Fibroblast of villous mesenchyme (primary cell): Measurements from ENCODE around the gene IGF2. TPM values are rescaled to one million over a fixed set of nuclear protein-coding genes. Genes with fewer than 3 reads are reported as not detected.

ENCODE experiments used
- DNase-seq: peaks from one replicate; pipeline ENCODE4 v3.0.0-alpha.2; 2010; ENCODE audit warnings: low read depth
- H3K4me3 ChIP-seq: 2 replicates; pipeline ENCODE4 v1.5.1; 2011; ENCODE audit warnings: low read depth, mild to moderate bottlenecking, low read length
- CTCF ChIP-seq: IDR thresholded peaks from 2 replicates; pipeline ENCODE4 v1.5.1; 2012; ENCODE audit warnings: low read depth, mild to moderate bottlenecking, low read length; ENCODE audit not compliant: insufficient read depth
- total RNA-seq: library from RNA; depleted of rRNA; stranded (reverse); fragments of >200 nt; gene quantifications from 2 replicates; pipeline ENCODE4 v1.2.3, GENCODE V29; 2012

IGF2 gene
- total RNA-seq, 1 donor: 26.8 TPM

DNA sequence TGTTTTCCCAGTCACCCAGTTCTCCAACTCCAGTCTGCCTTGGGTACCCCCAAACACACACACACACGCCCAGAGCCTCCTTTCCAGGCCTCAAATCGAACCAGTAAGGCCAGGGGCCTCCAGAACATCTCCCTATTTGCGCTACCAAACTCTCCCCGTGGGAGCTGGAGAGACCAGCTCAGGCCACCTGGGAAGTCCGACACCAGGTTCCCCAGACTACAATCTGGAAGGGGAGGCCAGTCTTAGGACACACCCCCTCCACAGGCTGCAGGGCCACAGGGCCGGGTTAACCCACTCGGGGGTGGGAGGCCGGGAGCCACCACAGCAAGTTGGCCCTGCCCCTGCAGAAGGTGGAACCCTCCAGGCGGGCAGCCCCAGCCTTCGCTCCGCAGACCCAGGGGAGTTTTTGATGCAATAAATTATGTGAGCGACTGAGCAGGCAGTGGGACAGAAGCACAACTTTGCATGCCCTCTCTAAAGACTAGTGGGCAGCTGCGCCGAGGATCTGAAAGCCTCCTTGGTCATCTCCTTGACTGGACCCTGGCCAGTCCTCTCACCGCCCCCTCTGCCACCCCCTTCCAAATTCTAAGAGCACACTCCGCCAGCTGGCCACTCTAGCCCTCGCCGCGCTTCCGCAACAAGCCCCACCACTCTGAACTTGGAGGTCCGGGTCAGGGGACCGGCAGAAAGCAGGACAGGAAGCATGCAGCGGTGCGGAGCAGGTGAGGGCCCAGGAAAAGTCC is 2.8 kb downstream of the IGF2 start:
- TF ChIP-seq CTCF: no peak
- peak overlapping the region; percentile 67 for H3K4me3 ChIP-seq
- DNase-seq: no peak

DNA sequence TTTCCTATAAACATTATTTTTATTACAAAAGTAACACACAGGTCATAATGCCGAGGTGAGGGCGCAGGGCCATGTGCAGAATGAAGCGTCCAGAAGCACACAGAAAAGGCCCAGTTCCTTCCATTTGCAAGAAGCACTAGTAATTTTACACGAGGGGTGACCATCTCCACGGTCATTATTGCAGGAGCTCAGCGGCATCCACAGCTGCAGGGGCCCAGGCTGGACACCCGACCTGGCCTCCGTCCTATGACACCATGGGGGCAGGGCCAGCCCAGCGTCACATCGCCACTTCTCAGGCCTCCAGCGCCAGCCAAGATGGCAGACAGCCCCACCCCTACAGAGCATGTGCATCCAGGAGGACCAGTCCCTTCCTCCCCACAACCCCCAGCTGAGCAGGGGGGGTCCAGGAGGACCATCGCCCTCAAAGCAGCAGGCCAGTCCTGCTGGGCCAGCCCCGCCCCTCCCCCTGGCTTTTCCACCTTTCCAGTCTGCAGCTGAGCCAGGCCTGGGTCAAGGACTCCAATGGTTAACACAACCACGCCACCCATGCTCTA is 3.5 kb downstream of the IGF2 start:
- no peak for DNase-seq
- no peak for TF ChIP-seq CTCF
- H3K4me3 ChIP-seq: peak overlapping the region; percentile 67

GRCh38 chr11:2135018-2135569 is 4.1 kb downstream of the IGF2 start:
- H3K4me3 ChIP-seq: peak overlapping the region; percentile 67
- no peak for DNase-seq
- no peak for TF ChIP-seq CTCF

GRCh38 chr11:2134022-2135010 is 4.9 kb downstream of the IGF2 start:
- no peak for TF ChIP-seq CTCF
- no peak for DNase-seq
- H3K4me3 ChIP-seq: no peak overlapping the region

GRCh38 chr11:2133241-2134021 is 5.8 kb downstream of the IGF2 start:
- no peak for DNase-seq
- TF ChIP-seq CTCF: no peak
- H3K4me3 ChIP-seq: no peak overlapping the region

- DNase-seq: no peak
- no peak overlapping the region for H3K4me3 ChIP-seq
- TF ChIP-seq CTCF: no peak
Measured at GRCh38 chr11:2132874-2133240, 6.3 kb downstream of the IGF2 start.
